Endothelial cell of umbilical vein (primary cell): ENCODE results near the gene PKP4. TPM values are rescaled to one million over a fixed set of nuclear protein-coding genes. Genes with fewer than 3 reads are reported as not detected.

Experiments
- BruUV-seq: library from RNA; stranded (reverse); fragments of 400-500 nt; replicated peaks from 2 replicates; lab custom pipeline; 2021; lab: Mats Ljungman, UMichigan
- CTCF ChIA-PET: fragments of 300-600, 350-600 bp; sonication (Branson Sonifier 250); formaldehyde crosslinking; loops from one replicate; lab custom pipeline; 2021; ENCODE audit warnings: antibody characterized with exemption, inconsistent platforms; lab: Charles Lee
- POLR2A ChIA-PET: fragments of 300-600, 350-600 bp; sonication (Branson Sonifier 250); formaldehyde crosslinking; loops from one replicate; lab custom pipeline; 2021; ENCODE audit warnings: antibody characterized with exemption, inconsistent platforms; lab: Charles Lee
- DNase-seq: peaks from one replicate; pipeline ENCODE4 v3.0.0-alpha.2; 2011; ENCODE audit warnings: low read depth, low spot score
- FAIRE-seq: peaks from 2 replicates; lab custom pipeline; 2011; peaks lifted over from hg19 to GRCh38; lab: Jason Lieb, UNC
- H2AFZ ChIP-seq: 2 replicates; pipeline ENCODE4 v1.6.0; 2012; ENCODE audit warnings: low read depth, low read length, control low read depth, inconsistent platforms
- H3K27ac ChIP-seq: 2 replicates; pipeline ENCODE4 v1.5.1; 2011; ENCODE audit warnings: low read depth, mild to moderate bottlenecking, control low read depth, low read length, moderate library complexity; ENCODE audit not compliant: insufficient read depth
- H3K27me3 ChIP-seq, 2 experiments: 2 replicates each; pipeline versions ENCODE4 v1.6.0 to v1.6.1; 2011; ENCODE audit warnings: low read length in 2 of 2, mixed read lengths in 1 of 2; ENCODE audit not compliant: control insufficient read depth in 2 of 2, insufficient read depth in 2 of 2
- H3K36me3 ChIP-seq, 2 experiments: 2 replicates in 1 of 2; 3 replicates in 1 of 2; pipeline ENCODE4 v1.5.1; 2011; ENCODE audit warnings: low read length in 2 of 2, mild to moderate bottlenecking in 1 of 2, moderate library complexity in 1 of 2; ENCODE audit not compliant: control insufficient read depth in 2 of 2, insufficient read depth in 2 of 2; ENCODE audit errors: extremely low read depth in 1 of 2
- H3K4me1 ChIP-seq: 3 replicates; pipeline ENCODE4 v1.5.1; 2011; ENCODE audit warnings: mild to moderate bottlenecking, low read length; ENCODE audit not compliant: control insufficient read depth, insufficient read depth; ENCODE audit errors: extremely low read depth
- H3K4me2 ChIP-seq: 2 replicates; pipeline ENCODE4 v1.6.1; 2011; ENCODE audit warnings: low read length, control low read depth, mixed read lengths; ENCODE audit not compliant: insufficient read depth
- H3K4me3 ChIP-seq, 3 experiments: fragments of 200-600 bp in 1 of 3; sonication (generic), shearing (Covaris generic) in 1 of 3; replicated peaks in 1 of 3; 2 replicates each; pipeline ENCODE4 v1.5.1; 2011 to 2016; ENCODE audit warnings: control low read depth in 3 of 3, low read length in 3 of 3, mild to moderate bottlenecking in 2 of 3, inconsistent platforms in 1 of 3, low read depth in 1 of 3, moderate library complexity in 1 of 3; ENCODE audit not compliant: insufficient read depth in 1 of 3
- H3K79me2 ChIP-seq: 2 replicates; pipeline ENCODE4 v1.6.0; 2012; ENCODE audit warnings: low read length, inconsistent platforms; ENCODE audit not compliant: control insufficient read depth, insufficient read depth
- H3K9ac ChIP-seq: replicated peaks from 2 replicates; pipeline ENCODE3; 2011; ENCODE audit warnings: low read length, control low read depth; ENCODE audit not compliant: insufficient read depth; ENCODE audit errors: extremely low read depth
- H3K9me1 ChIP-seq: replicated peaks from 3 replicates; pipeline ENCODE4 v1.6.0; 2011; ENCODE audit warnings: mild to moderate bottlenecking, low read length; ENCODE audit not compliant: control insufficient read depth, insufficient read depth; ENCODE audit errors: extremely low read depth
- H3K9me3 ChIP-seq: replicated peaks from 2 replicates; pipeline ENCODE4 v1.5.1; 2012; ENCODE audit warnings: low read length, inconsistent platforms; ENCODE audit not compliant: control insufficient read depth, insufficient read depth
- H4K20me1 ChIP-seq: replicated peaks from 2 replicates; pipeline ENCODE3; 2011; ENCODE audit warnings: mild to moderate bottlenecking, low read length; ENCODE audit not compliant: control insufficient read depth, insufficient read depth; ENCODE audit errors: extremely low read depth
- EZH2 ChIP-seq: IDR thresholded peaks from 2 replicates; pipeline ENCODE4 v1.6.1; 2012; ENCODE audit warnings: borderline replicate concordance, low read depth, mild to moderate bottlenecking, moderate library complexity, low read length, inconsistent platforms; ENCODE audit not compliant: severe bottlenecking
- FOS ChIP-seq: IDR thresholded peaks from 2 replicates; pipeline ENCODE4 v1.6.1; 2011; ENCODE audit warnings: mild to moderate bottlenecking, low read length, moderate library complexity, borderline replicate concordance; ENCODE audit not compliant: insufficient read depth
- GATA2 ChIP-seq: IDR thresholded peaks from 2 replicates; pipeline ENCODE4 v1.7.0; 2011; ENCODE audit warnings: low read depth, mild to moderate bottlenecking, moderate library complexity, mixed read lengths, low read length; ENCODE audit not compliant: insufficient read length, insufficient read depth
- JUN ChIP-seq: IDR thresholded peaks from 2 replicates; pipeline ENCODE4 v1.6.1; 2011; ENCODE audit warnings: borderline replicate concordance, low read depth; ENCODE audit not compliant: insufficient read length, insufficient read depth
- MYC ChIP-seq: IDR thresholded peaks from one replicate; pipeline ENCODE4 v1.6.1; 2011; ENCODE audit warnings: mild to moderate bottlenecking, low read depth, low read length
- POLR2A ChIP-seq: IDR thresholded peaks from 2 replicates; pipeline ENCODE4 v1.6.1; 2012; ENCODE audit warnings: low read depth, mild to moderate bottlenecking, control low read depth, low read length
- POLR2AphosphoS5 ChIP-seq: IDR thresholded peaks from 2 replicates; pipeline ENCODE4 v1.6.1; 2012; ENCODE audit warnings: low read depth, mild to moderate bottlenecking, control low read depth, low read length, moderate library complexity; ENCODE audit not compliant: insufficient read depth
- dilution Hi-C: fragments of 300-500 bp; cut with MboI; formaldehyde crosslinking; loops from one replicate; pipeline ENCODE4 v1.15.0; 2019; ENCODE audit warnings: low sequenced_read_pairs; ENCODE audit not compliant: extremely low pct_ligation_motif_present
- intact Hi-C: fragments of 100-400 bp; cut with micrococcal nuclease; formaldehyde crosslinking; loops from one replicate; pipeline ENCODE4 v1.10.0; 2022
- polyA plus RNA-seq, 4 experiments: library from polyadenylated mRNA; depleted of rRNA in 3 of 4; stranded (reverse) in 3 of 4; unstranded in 1 of 4; fragments of >200 nt; gene quantifications; 2 replicates each; pipeline versions ENCODE4 v1.2.1 to v1.2.3, GENCODE V29; 2011 to 2012; ENCODE audit warnings: missing spikeins in 1 of 4
- total RNA-seq: library from RNA; stranded (reverse); gene quantifications from 2 replicates; pipeline ENCODE4 v1.2.3, GENCODE V29; 2021
- TF ChIP-seq, protein P1 (sequence below): IDR thresholded peaks from 2 replicates; pipeline ENCODE4 v1.6.1; 2011; ENCODE audit not compliant: insufficient read depth, insufficient read length
- TF ChIP-seq, protein P2 (sequence below), 2 donors: IDR thresholded peaks; 1 replicate in 1 of 2; 2 replicates in 1 of 2; pipeline ENCODE4 v1.5.1; 2011; ENCODE audit warnings: low read length in 2 of 2, mild to moderate bottlenecking in 2 of 2, moderate library complexity in 2 of 2, control low read depth in 1 of 2, inconsistent platforms in 1 of 2, low read depth in 1 of 2; ENCODE audit not compliant: insufficient read depth in 1 of 2; ENCODE audit errors: extremely low read depth in 1 of 2

The PKP4 gene
- total and polyA plus RNA-seq, 2 donors (not counting 3 experiments of a cell fraction or from before 2014, with no cell fraction given), result 35.4 to 68.5 TPM

DNA sequence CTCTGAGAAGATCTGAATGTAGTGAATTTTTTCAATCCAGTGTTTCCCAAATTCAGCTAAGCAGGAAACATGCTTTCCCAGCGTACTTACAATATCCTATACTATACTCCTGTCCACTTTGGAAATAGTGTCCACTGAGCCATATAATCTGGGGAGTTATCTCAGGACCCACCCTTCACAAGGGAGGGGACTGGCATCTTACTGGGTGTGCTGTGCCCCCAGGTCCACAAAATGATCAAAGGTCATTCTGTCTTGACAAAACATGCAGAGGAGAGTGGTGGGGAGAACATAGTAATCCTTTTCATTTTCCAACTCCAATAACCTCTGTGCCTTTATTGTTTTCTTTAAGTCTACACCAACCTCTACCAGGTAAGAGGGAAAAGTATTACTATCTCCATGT, 258.6 kb downstream of the PKP4 start:
- dilution Hi-C loops, result no loop called here
- Histone ChIP-seq H3K4me2 (no peak overlapping the region), H2AFZ (no peak overlapping the region), H3K79me2 (no peaks in the 10 kb centered on the region), H3K9ac (peak overlapping the region; percentile 37), H3K9me1 (no peaks in the 10 kb centered on the region), H3K27ac (peak overlapping the region; percentile 76), H3K4me1 (peaks cover 38% of the 10 kb centered on the region), H4K20me1 (no peaks in the 10 kb centered on the region), H3K27me3 (no peaks in the 10 kb centered on the region), H3K4me3 (no peak overlapping the region), H3K36me3 (no peaks in the 10 kb centered on the region), H3K9me3 (no peaks in the 10 kb centered on the region)
- no peak for TF ChIP-seq FOS
- TF ChIP-seq EZH2, result no peak
- TF ChIP-seq, protein P1, sequence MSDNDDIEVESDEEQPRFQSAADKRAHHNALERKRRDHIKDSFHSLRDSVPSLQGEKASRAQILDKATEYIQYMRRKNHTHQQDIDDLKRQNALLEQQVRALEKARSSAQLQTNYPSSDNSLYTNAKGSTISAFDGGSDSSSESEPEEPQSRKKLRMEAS, result no peak
- TF ChIP-seq GATA2, result no peak
- TF ChIP-seq MYC, result no peak
- TF ChIP-seq JUN, result no peak
- TF ChIP-seq POLR2AphosphoS5, result no peak
- TF ChIP-seq, protein P2, sequence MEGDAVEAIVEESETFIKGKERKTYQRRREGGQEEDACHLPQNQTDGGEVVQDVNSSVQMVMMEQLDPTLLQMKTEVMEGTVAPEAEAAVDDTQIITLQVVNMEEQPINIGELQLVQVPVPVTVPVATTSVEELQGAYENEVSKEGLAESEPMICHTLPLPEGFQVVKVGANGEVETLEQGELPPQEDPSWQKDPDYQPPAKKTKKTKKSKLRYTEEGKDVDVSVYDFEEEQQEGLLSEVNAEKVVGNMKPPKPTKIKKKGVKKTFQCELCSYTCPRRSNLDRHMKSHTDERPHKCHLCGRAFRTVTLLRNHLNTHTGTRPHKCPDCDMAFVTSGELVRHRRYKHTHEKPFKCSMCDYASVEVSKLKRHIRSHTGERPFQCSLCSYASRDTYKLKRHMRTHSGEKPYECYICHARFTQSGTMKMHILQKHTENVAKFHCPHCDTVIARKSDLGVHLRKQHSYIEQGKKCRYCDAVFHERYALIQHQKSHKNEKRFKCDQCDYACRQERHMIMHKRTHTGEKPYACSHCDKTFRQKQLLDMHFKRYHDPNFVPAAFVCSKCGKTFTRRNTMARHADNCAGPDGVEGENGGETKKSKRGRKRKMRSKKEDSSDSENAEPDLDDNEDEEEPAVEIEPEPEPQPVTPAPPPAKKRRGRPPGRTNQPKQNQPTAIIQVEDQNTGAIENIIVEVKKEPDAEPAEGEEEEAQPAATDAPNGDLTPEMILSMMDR (IDR thresholded peaks at IDR 0.05; ENCODE audit: extremely low read depth in 1 of 2, insufficient read depth in 1 of 2, low read depth in 1 of 2, low read length in 2 of 2), result no peak
- no peak for TF ChIP-seq POLR2A
- DNase-seq (no peak), FAIRE-seq (no peak)
- POLR2A ChIA-PET, result no interaction called here
- intact Hi-C loops, result loop anchor here (5.0 kb wide), 1 partner anchor 168 kb away; no protein-coding TSS in a partner anchor
- TSS peak; percentile 57 for BruUV-seq
- CTCF ChIA-PET, result interaction anchor here (1.3 to 2.1 kb wide), 2 partner anchors 14 to 39 kb away, joined by 4 to 9 read pairs; no protein-coding TSS in a partner anchor
